Measurements from ENCODE around the gene FRS3.

DNA sequence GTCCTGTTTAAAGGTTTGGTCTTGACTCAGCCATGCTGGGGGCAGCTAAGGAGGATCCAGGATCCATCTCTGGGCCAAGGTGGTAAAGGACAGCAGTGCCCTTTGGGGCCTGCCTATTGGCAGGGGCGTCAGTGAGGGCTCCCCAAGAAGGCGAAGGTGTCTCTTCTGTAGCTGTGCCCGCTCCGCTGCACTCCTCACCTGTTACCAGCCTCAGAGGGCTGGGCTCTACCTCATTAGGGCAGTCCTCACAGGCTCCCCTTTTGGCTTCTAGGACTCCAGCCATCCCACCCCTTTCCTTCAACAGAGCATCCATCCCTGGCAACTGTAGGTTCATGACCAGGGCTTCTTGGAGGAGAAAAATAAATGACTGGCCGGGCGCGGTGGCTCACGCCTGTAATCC, 10.3 kb downstream of the FRS3 start:
- no peak for TF ChIP-seq EZH2 (IDR thresholded peaks at IDR 0.05; ENCODE audit: insufficient read depth, low read length)
- TF ChIP-seq, protein P1, sequence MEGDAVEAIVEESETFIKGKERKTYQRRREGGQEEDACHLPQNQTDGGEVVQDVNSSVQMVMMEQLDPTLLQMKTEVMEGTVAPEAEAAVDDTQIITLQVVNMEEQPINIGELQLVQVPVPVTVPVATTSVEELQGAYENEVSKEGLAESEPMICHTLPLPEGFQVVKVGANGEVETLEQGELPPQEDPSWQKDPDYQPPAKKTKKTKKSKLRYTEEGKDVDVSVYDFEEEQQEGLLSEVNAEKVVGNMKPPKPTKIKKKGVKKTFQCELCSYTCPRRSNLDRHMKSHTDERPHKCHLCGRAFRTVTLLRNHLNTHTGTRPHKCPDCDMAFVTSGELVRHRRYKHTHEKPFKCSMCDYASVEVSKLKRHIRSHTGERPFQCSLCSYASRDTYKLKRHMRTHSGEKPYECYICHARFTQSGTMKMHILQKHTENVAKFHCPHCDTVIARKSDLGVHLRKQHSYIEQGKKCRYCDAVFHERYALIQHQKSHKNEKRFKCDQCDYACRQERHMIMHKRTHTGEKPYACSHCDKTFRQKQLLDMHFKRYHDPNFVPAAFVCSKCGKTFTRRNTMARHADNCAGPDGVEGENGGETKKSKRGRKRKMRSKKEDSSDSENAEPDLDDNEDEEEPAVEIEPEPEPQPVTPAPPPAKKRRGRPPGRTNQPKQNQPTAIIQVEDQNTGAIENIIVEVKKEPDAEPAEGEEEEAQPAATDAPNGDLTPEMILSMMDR (IDR thresholded peaks at IDR 0.05; ENCODE audit: insufficient read depth, low read depth, low read length) = no peak
